GM12875 (cell line): ENCODE data around the gene PDE8B.

ENCODE experiments used
- H3K4me3 ChIP-seq: one replicate; pipeline ENCODE4 v1.5.1; 2011; ENCODE audit warnings: low read depth, low read length, control low read depth
- TF ChIP-seq, protein P1 (sequence below): IDR thresholded peaks from 2 replicates; pipeline ENCODE4 v1.5.1; 2011; ENCODE audit warnings: low read depth, mild to moderate bottlenecking, control low read depth, inconsistent platforms, low read length, moderate library complexity, borderline replicate concordance; ENCODE audit not compliant: insufficient read depth

PDE8B gene

DNA sequence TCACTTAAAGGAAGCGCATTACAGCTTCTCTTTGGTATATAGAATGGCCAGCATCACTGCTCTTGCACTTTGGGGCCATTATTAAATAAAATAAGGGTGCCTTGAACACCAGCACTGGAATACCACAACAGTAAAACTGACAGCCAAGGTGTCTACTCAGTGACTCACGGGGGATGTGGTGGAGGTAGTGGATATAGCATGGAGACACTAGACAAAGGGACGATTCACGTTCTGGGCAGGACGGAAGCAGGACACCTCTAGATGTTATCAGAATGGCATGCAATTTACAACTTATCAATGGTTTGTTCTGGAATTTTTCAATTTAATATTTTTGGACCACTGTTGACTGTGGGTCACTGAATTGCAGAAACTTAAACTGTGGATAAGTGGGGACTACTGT is 32.9 kb upstream of the PDE8B start:
- TF ChIP-seq, protein P1, sequence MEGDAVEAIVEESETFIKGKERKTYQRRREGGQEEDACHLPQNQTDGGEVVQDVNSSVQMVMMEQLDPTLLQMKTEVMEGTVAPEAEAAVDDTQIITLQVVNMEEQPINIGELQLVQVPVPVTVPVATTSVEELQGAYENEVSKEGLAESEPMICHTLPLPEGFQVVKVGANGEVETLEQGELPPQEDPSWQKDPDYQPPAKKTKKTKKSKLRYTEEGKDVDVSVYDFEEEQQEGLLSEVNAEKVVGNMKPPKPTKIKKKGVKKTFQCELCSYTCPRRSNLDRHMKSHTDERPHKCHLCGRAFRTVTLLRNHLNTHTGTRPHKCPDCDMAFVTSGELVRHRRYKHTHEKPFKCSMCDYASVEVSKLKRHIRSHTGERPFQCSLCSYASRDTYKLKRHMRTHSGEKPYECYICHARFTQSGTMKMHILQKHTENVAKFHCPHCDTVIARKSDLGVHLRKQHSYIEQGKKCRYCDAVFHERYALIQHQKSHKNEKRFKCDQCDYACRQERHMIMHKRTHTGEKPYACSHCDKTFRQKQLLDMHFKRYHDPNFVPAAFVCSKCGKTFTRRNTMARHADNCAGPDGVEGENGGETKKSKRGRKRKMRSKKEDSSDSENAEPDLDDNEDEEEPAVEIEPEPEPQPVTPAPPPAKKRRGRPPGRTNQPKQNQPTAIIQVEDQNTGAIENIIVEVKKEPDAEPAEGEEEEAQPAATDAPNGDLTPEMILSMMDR, result no peak
- no peak overlapping the region for H3K4me3 ChIP-seq

- no peak overlapping the region for H3K4me3 ChIP-seq
These were observed 30.1 kb upstream of the PDE8B start for GRCh38 chr5:77180167-77181081.

DNA sequence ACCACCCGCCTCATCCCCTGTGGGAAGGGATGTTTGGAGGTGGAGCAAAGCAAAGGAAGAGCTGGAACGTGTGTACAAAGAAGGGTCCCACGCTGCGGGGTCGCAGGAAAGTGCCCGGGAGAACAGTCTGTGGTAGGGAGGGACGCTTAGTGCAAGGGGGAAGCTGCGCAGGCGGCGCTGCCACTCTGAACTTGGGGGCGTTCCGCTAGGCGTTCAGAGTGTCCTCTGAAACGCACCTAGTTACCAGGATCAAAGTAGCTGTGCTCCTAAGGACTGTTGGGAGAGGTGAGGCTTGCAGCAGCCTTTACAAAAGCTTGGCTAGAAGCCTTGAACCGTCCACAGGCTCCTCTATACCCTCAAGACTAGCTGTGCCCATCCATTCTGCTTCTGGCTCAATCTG is 29.3 kb upstream of the PDE8B start:
- TF ChIP-seq, protein P1, result no peak
- no peak overlapping the region for H3K4me3 ChIP-seq

More at GRCh38 chr5:77180167-77181081, 30.1 kb upstream of the PDE8B start:
- TF ChIP-seq, protein P1, result no peak

DNA sequence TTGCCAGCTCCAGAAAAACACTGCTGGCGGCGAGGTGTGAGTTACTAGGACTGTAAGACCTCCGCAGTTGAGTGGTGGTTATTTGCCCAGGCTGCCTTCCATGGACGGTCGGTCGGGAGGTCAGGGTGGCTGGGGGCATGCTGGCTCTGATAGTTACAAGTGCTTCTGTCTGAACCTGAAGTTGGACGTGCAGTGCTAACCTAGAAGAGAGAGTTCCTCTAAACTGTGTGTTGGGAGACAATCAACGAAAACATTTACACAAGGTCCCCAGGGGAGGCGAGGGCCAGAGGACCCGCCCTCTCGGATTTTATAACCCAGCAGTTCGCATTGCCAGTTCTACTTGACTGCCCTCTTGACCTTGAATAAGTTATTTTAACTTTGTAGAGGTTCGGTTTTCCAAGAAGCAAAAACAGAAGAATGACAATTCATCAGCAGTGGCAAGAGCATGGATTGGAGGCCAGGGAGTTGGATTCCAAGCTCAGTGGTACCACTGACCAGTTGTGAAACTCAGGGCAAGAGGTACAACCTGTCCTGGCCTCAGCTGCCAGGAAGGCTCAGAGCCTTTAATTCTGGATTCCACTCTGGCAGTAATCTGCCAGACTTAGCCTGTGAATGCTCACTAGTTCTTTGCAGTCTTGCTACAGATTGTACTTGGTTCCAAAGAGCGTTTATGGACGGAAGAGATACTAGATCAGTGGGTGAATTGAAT is 28.7 kb upstream of the PDE8B start:
- H3K4me3 ChIP-seq, result no peak overlapping the region
- TF ChIP-seq, protein P1, result no peak

DNA sequence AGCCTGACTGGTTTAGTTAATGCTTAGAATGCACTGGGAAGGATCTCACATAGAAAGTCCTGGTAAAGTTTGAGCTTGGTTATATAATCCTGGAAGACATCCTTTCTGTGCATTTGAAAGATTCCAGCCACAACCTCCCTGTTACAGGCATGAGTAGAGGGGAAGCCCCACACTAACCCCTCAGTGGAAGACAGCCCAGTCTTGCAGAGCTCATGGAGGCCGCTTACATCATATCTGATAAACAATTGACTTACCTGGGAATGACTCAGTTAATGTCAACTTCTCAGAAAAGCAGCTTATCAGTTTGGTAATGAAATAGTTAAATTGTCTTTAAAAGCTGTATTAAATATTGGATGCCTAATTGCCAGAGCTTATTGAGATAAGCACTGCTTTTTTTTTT is 28.1 kb upstream of the PDE8B start:
- TF ChIP-seq, protein P1, result no peak

GRCh38 chr5:77186652-77187370 is 23.7 kb upstream of the PDE8B start:
- TF ChIP-seq, protein P1, result no peak
- H3K4me3 ChIP-seq, result no peak overlapping the region

More for the DNA sequence above, 28.1 kb upstream of the PDE8B start:
- no peak overlapping the region for H3K4me3 ChIP-seq
